Bronchial epithelial cell (primary cell): ENCODE data around the gene ZNF12. TPM values are rescaled to one million over a fixed set of nuclear protein-coding genes. Genes with fewer than 3 reads are reported as not detected.
"Not testable (repeated sequence)": the region's sequence is repeated elsewhere in the genome, so short reads cannot be mapped to it uniquely, and the experiment has no call there.

Experiments used
- DNase-seq: peaks from one replicate; pipeline ENCODE4 v3.0.0-alpha.2; 2010; ENCODE audit warnings: low read depth
- FAIRE-seq: peaks from 2 replicates; lab custom pipeline; 2011; peaks lifted over from hg19 to GRCh38; lab: Jason Lieb, UNC
- H3K27me3 ChIP-seq: 2 replicates; pipeline ENCODE4 v1.5.1; 2011; ENCODE audit warnings: low read length; ENCODE audit not compliant: control insufficient read depth, insufficient read depth
- H3K36me3 ChIP-seq: 2 replicates; pipeline ENCODE4 v1.5.1; 2011; ENCODE audit warnings: low read length; ENCODE audit not compliant: control insufficient read depth, insufficient read depth
- H3K4me3 ChIP-seq: 2 replicates; pipeline ENCODE4 v1.5.1; 2011; ENCODE audit warnings: mild to moderate bottlenecking, low read depth, low read length, control low read depth
- CTCF ChIP-seq: IDR thresholded peaks from 2 replicates; pipeline ENCODE4 v1.5.1; 2011; ENCODE audit warnings: mild to moderate bottlenecking, moderate library complexity, low read length, control low read depth, inconsistent platforms; ENCODE audit not compliant: insufficient read depth, severe bottlenecking
- total RNA-seq: library from RNA; depleted of rRNA; stranded (reverse); fragments of >200 nt; gene quantifications from 2 replicates; pipeline ENCODE4 v1.2.1, GENCODE V29; 2014

Gene ZNF12
- total RNA-seq, 1 donor from 2014 or later: 12.6 TPM

DNA sequence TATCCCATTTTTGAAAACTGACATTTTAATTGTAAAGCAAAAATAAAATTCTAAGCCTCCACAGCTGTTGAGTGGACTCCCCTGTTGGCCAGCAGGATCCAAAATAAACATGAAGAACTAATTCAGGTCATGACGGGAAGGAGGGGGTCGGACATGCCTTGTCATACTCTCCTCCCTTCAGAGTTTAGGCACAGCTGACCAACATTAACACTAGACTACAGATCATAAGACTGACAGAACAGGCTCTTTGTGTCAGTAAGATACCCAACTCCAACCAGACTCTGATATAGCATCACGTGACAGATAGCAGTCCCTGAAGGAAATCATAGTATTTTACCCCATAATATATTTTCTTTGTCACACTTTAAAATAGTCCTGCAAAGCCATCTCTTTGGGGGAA is 20.9 kb upstream of the ZNF12 start:
- no peaks in the 10 kb centered on the region for H3K27me3 ChIP-seq
- no peak for TF ChIP-seq CTCF
- no peaks in the 10 kb centered on the region for H3K36me3 ChIP-seq
- H3K4me3 ChIP-seq: no peak overlapping the region
- DNase-seq (no peak), FAIRE-seq (no peak)

DNA sequence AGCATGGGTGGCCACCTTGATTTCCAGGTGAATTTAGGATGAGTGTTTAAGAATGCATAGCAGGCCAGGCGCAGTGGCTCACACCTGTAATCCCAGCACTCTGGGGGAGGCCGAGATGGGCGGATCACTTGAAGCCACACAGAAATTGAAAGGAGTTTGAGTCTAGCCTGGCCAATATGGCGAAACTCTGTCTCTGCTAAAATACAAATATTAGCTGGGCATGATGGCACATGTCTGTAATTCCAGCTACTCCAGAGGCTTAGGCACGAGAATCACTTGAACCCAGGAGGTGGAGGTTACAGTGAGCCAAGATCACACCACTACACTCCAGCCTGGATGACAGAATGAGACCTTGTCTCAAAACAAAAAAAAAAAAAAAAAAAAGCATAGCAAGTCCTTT is 19.6 kb upstream of the ZNF12 start:
- H3K36me3 ChIP-seq, H3K4me3 ChIP-seq, FAIRE-seq, H3K27me3 ChIP-seq: not testable (repeated sequence)
- DNase-seq: peak; percentile 81

GRCh38 chr7:6725003-6725402 is 18.3 kb upstream of the ZNF12 start:
- Histone ChIP-seq H3K36me3 (no peaks in the 10 kb centered on the region), H3K27me3 (no peaks in the 10 kb centered on the region), H3K4me3 (no peak overlapping the region)
- no peak for FAIRE-seq
- no peak for DNase-seq
- TF ChIP-seq CTCF: no peak

DNA sequence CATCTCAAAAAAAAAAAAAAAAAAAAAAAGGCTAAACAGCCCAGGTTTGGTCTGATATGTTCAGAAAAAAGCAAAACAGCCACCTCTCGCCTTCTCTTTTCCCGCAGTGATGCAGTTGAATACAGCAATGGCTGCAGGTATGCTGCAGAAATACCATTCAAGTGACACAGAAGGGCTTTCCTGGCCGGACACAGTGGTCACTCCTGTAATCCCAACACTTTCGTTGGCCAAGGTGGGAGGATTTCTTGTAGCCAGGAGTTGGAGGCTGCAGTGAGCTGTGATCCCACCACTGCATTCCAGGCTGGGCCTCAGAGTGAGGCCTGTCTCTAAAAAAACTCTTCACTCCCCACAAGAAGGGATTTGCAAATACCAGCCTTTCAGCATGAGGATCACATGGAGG is 17.6 kb upstream of the ZNF12 start:
- not testable (repeated sequence) for DNase-seq, H3K36me3 ChIP-seq, FAIRE-seq

DNA sequence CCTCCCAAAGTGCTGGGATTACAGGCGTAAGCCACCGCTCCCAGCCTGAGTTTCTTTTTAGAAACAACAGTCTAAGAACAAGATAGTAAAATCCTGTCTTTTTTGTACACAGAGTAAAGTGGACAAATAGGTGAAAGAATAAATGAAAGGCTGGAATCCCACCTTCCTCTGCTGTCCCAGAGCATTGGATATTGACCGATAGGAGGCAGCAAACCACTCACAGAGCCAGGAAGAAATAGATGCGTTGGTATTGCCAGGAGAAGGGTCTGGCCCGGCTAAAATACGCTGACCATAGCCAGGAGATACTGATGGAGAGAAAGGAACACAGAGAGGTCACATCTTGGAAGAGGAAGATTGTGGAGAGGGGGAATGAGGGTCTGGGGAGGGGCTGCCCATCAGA is 11.4 kb upstream of the ZNF12 start:
- Histone ChIP-seq H3K4me3 (no peak overlapping the region), H3K36me3 (no peaks in the 10 kb centered on the region), H3K27me3 (no peaks in the 10 kb centered on the region)
- TF ChIP-seq CTCF: no peak
- DNase-seq (no peak), FAIRE-seq (no peak)

More for the DNA sequence above, 17.6 kb upstream of the ZNF12 start:
- not testable (repeated sequence) for H3K27me3 ChIP-seq, H3K4me3 ChIP-seq

GRCh38 chr7:6715898-6716297 is 9.2 kb upstream of the ZNF12 start:
- H3K27me3 ChIP-seq, H3K36me3 ChIP-seq, H3K4me3 ChIP-seq, FAIRE-seq, DNase-seq: not testable (repeated sequence)

- no peak overlapping the region for H3K4me3 ChIP-seq
- no peak for TF ChIP-seq CTCF
- DNase-seq: no peak
- FAIRE-seq: no peak
- no peaks in the 10 kb centered on the region for H3K36me3 ChIP-seq
- no peaks in the 10 kb centered on the region for H3K27me3 ChIP-seq
Measured at GRCh38 chr7:6714360-6714759, 7.6 kb upstream of the ZNF12 start.

- FAIRE-seq: no peak
- no peaks in the 10 kb centered on the region for H3K27me3 ChIP-seq
Measured at GRCh38 chr7:6709808-6710207, 3.1 kb upstream of the ZNF12 start.

More at GRCh38 chr7:6709808-6710207, 3.1 kb upstream of the ZNF12 start:
- no peak for DNase-seq
- H3K36me3 ChIP-seq: no peaks in the 10 kb centered on the region
- no peak for TF ChIP-seq CTCF
- no peak overlapping the region for H3K4me3 ChIP-seq
